Fibroblast of skin of scalp (primary cell): ENCODE results near the gene JMJD6.

Experiments
- DNase-seq: peaks from one replicate; pipeline ENCODE4 v3.0.0-alpha.2; 2013

Gene JMJD6

DNA sequence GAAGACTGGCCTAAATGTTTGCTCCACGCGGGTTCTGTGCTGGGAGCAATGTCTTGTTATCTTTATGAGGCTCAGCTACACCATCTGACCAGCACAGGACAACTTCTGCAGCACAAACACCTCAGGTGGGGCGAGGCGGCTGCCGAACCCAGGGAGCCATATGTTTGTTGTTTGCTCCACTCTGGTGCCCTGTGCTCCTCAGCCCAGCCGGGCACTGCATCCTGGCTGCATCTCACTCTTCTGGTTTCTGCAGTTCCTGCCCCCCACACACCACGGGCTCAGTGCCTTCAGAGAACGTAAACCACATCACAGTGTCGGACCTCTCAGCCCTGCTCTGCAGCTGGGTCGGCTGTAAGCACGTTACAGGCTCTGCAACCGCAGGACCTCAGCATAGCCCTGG is 48.1 kb downstream of the JMJD6 start:
- DNase-seq: no peak

DNA sequence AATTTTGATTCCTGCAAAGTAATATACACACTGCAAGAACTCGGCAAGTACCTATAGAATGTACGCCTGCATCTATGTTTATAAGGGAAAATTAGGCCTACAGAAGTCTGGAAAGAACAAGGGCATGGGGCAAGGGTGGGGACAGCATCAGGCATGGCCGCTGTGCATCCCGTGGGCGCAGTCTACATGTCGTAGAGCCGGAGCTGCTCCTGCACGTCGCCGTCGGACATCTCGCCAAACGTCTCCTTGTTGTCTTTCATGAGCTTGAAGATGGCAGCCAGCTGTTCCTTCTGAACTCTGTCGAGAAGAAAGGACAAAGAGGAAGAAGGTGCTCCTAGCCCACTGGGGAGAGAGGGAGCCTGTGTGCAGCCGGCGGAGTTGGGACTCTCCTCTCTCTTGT is 49.0 kb downstream of the JMJD6 start:
- DNase-seq: no peak

DNA sequence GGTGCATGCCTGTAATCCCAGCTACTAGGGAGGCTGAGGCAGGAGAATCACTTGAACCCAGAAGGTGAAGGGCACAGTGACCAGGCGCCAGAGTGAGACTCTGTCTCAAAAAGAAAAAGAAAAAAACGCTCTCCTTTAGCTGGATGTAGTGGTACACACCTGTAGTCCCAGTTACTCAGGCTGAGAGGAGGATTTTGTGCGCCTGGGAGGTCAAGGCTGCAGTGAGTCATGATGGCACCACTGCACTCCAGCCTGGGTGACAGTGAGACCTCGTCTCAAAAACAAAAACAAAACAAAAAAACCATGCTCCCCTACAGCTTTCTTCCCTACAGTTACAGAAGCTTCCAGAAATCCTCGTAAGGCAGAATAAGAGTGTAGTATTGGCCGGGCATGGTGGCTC is 49.8 kb downstream of the JMJD6 start:
- no peak for DNase-seq

DNA sequence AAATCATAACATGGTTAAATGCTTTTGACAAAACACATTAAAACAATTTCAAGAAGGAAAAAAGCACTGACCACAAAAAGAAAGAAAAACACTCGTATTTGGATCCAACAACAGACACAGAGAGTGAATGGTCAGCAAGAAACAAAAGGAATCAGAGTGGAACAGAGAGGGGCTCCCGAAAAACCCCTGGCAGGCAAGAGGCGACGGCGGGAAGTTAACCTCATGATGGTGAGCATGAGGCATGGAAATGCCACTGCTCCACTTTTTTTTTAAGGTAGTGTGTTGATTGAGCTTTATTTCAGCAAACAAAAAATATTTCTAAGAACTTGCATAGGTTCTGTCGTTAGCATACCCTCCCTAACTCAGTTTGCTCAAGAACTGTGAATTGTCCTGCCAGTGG is 50.8 kb downstream of the JMJD6 start:
- no peak for DNase-seq

DNA sequence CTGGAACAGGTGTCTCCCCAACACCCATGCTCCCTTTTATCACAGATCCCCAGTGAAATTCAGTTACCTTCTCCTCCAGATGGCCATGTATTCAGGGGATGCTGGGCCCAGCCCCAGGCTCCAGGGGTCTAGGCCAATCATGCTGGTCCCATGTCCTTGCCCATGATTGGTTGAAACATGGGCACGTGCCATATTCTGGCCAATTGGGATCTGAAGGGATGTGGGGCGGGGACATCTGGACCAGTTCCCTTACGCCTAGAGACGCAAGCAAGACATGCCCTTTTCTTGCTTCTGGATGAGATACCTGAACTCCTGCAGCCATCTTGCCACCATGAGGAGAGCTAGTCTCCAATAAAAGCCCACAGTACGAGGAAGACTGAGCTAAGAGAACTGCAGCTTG is 51.8 kb downstream of the JMJD6 start:
- no peak for DNase-seq

DNA sequence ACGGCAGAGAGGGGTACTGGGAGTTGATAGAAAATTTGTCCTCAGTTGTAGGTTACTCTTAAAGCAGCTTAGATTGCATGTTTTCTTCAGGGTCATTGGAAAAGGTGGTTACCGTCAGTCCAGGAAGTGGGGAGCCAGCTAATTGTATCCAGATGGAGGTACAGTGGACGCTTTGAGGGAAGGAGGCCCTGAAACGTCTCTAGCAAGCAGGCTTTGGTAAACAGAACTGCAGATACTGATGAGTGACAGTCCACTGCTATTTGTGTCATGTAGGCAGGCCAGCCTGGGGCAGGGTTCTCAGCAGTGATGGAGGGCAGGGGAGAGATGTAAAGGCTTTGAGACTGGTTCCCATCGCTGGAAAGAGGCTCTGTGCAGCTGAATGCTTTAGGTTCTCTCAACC is 52.7 kb downstream of the JMJD6 start:
- no peak for DNase-seq

DNA sequence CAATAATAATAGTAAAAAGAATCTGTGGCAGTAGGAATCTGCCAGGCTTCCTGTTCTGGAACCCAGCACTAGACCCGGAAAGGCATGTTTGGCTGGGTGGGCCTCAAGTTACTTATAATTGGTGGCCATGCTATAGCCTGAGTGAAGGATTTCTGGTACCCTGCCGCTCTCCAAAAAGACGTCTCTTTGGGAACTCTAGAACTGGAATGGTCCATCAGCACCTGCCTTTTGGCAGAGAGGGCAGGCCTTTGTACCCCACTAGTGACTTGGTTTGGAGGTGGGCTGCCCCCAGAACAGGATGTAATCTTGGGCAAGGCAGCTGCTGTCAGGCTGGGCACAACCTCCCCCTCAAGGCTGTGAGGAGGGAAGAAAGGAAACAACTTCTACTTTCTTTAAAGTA is 53.5 kb downstream of the JMJD6 start:
- no peak for DNase-seq

DNA sequence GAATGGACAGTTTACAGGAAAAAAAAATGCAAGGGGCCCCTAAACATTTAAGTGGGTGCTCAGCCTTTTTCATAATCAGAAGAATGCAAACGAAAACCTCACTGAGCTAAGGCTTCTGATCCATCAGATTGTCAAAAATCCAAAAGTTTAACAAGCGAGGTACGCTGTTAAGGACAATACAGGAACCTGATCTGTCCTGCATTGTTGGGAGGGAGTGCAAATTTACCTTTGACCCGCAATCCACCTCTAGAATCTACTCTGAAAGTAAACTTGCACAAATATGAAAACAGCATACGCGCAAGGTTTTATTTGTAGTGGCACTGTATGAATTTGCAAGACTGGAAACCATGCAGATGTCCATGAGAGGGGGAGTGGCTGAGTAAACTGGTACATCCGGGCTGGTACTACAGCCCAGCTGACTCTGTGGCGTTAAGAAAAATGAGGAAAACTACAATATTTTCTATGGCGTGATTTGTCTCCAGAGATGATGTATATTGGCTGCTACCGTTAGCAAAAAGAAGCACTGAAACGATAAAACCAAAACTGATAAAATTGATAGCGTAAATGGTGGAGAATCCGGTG is 54.0 kb downstream of the JMJD6 start:
- DNase-seq: no peak

DNA sequence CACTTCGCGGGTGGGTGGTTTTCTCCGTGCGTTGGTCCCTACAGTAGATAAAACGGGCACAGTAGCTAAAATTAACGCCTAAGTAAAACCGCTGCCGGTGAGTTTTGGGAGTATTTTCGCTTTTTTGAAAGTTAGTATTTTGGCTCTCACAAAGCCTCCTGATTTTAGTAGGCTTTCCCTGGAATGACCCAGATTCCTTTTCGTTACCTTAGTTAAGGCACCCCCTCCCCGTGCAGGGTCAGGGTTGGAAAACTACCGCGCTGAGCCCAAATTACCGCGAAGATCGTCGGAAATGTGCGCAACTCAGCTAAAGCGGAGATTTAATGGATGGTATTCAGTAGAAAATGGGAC is 54.5 kb downstream of the JMJD6 start:
- no peak for DNase-seq

DNA sequence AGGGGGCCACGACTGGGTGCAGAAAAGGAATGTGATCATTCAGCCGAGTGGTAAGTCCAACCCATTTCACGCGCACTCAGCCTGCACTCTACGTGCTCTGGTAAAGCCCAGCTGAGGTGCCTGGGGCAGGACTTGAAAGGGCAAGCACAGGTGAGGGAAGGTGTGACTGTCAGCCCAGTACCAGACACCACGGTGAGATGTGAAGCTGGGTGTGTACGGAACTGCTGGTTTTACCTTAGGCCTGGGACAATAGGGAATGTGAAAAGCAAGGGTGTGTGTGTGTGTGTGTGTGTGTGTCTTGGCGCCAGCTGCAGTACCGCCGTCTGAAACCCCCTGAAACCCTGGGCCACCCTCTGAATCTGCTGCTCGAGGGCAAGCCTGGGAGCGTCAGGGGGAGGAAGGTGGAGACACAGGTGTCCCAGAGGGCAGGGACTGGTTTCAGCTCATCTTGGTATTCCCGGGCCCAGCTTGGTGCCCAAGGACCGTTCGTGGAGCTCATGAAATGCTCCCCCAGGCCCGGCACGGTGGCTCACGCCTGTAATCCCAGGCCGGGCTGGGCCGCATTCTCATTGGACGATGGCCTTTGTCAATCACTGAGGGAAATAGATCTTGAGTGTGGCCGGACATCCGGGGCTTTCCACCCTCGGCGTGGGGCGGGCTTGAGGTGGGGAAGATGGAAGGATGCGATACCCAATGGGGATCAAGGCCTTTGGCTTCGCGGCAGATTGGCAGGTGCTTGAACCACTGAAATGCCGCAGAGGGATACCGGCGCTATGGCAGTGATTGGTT is 55.1 kb downstream of the JMJD6 start:
- DNase-seq: peak; percentile 100

DNA sequence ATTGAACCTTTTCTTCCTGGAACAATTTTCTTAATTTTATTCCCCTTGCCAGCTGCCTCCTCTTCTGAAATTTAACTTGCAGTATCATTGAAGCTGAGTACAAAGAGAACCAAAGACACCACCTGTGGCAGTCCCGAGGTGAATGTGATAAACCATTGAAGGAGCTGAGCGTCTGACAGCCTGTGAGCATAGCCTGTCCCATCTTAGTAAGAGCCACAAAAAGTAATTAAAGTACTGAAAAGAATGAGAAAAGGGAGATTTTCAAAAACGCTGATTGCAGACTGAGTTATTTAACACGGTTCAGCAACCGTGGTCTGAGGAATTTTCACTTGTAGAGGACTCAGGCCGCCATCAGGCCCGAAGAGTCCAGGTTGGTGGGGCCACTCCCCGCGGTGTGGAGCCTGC is 55.7 kb downstream of the JMJD6 start:
- DNase-seq: no peak

DNA sequence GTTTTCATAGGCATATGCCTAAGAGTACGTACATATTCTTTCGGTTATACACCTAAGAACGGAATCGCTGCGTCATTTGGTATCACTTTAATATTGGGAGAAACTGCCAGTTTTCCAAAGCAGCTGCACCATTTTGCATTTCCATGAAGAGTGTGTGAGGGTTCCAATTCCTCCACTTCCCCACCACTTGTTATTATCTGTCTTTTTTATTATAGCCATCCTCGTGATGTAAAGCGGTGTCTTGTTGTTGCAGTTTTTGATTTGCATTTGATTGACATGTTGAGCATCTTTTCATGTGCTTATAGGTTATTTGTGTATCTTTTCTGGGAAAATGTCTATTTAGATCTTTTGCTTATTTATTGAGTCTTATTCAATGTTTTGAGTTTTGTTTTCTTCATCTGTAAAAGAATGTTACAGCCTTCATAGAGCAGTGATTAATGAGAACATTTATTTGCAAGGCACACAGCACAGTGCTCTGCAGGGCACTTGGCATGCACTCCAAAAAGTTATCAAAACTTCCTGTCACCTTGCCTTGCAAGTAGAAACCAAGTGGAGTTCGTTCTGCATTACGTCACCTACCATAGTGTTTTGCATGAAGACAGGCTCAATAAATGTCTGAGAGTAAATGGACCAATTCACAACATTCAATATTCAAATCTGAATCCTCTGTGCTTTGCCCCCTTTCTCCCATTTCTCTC is 56.2 kb downstream of the JMJD6 start:
- DNase-seq: no peak
